Keratinocyte (primary cell): Measurements from ENCODE around the gene CACNB4.

ENCODE experiments used
- CTCF ChIP-seq, 3 experiments: IDR thresholded peaks in 1 of 3; conservative IDR thresholded peaks in 1 of 3; optimal IDR thresholded peaks in 1 of 3; 2 replicates in 2 of 3; 3 replicates in 1 of 3; pipeline versions ENCODE3 to v1.5.1; 2011; ENCODE audit warnings: low read length in 3 of 3, mild to moderate bottlenecking in 3 of 3, moderate library complexity in 2 of 3, control low read depth in 1 of 3, inconsistent platforms in 1 of 3; ENCODE audit not compliant: insufficient read depth in 2 of 3; ENCODE audit errors: extremely low read depth in 1 of 3
- EZH2 ChIP-seq: IDR thresholded peaks from one replicate; pipeline ENCODE4 v1.6.1; 2012; ENCODE audit warnings: inconsistent platforms, mild to moderate bottlenecking, low read length, moderate library complexity

- TF ChIP-seq CTCF (optimal IDR thresholded peaks at IDR 0.05 in 1 of 3, IDR thresholded peaks at IDR 0.05 in 1 of 3, conservative IDR thresholded peaks at IDR 0.05 in 1 of 3; ENCODE audit: extremely low read depth in 1 of 3, insufficient read depth in 2 of 3, low read length in 3 of 3): no peak
- TF ChIP-seq EZH2: no peak
Observed at GRCh38 chr2:152078662-152079061, 20.2 kb downstream of the CACNB4 start.
